GM19463 (cell line): ENCODE results near the gene MPDZ.

Experiments used
- ATAC-seq: cut with Tn5 transposase; IDR thresholded peaks from one replicate; pipeline ENCODE4 v1.9.1; 2021; ENCODE audit warnings: mild to moderate bottlenecking, moderate library complexity; ENCODE audit not compliant: unreplicated experiment

MPDZ gene, protein sequence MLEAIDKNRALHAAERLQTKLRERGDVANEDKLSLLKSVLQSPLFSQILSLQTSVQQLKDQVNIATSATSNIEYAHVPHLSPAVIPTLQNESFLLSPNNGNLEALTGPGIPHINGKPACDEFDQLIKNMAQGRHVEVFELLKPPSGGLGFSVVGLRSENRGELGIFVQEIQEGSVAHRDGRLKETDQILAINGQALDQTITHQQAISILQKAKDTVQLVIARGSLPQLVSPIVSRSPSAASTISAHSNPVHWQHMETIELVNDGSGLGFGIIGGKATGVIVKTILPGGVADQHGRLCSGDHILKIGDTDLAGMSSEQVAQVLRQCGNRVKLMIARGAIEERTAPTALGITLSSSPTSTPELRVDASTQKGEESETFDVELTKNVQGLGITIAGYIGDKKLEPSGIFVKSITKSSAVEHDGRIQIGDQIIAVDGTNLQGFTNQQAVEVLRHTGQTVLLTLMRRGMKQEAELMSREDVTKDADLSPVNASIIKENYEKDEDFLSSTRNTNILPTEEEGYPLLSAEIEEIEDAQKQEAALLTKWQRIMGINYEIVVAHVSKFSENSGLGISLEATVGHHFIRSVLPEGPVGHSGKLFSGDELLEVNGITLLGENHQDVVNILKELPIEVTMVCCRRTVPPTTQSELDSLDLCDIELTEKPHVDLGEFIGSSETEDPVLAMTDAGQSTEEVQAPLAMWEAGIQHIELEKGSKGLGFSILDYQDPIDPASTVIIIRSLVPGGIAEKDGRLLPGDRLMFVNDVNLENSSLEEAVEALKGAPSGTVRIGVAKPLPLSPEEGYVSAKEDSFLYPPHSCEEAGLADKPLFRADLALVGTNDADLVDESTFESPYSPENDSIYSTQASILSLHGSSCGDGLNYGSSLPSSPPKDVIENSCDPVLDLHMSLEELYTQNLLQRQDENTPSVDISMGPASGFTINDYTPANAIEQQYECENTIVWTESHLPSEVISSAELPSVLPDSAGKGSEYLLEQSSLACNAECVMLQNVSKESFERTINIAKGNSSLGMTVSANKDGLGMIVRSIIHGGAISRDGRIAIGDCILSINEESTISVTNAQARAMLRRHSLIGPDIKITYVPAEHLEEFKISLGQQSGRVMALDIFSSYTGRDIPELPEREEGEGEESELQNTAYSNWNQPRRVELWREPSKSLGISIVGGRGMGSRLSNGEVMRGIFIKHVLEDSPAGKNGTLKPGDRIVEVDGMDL (N-terminal part only)

GRCh38 chr9:13279284-13280141 lies at the start of gene MPDZ:
Gene MPDZ, minus strand, starts transcription at chr9:13279692. Its CDS starts 29,377 bp downstream, at chr9:13250315.
- ATAC-seq, result no peak

DNA sequence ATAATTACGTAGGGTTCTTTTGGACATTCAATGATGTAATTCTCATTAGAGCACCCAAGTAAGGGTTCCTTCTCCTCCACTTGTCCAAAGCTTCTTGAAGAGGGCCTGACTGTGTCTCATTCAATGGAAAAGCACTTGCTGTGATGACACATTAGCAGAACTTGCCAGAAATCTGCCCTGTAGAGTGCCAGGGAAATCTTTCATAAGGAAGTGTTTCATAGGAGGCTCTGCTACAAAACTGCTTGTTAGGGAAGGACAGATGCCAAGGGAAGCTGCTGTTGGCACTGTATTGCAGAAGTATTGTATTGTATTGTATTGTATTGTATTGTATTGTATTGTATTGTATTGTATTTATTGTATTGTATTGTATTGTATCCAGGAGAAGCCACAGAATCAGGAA lies 45.5 kb upstream of the MPDZ start:
- ATAC-seq, result no peak

- ATAC-seq, result no peak
These were observed 43.5 kb upstream of the MPDZ start for GRCh38 chr9:13322828-13323550.

- ATAC-seq, result no peak
These were observed 38.5 kb upstream of the MPDZ start for GRCh38 chr9:13318027-13318426.

- ATAC-seq, result no peak
These were observed 17.5 kb upstream of the MPDZ start for GRCh38 chr9:13296972-13297371.

DNA sequence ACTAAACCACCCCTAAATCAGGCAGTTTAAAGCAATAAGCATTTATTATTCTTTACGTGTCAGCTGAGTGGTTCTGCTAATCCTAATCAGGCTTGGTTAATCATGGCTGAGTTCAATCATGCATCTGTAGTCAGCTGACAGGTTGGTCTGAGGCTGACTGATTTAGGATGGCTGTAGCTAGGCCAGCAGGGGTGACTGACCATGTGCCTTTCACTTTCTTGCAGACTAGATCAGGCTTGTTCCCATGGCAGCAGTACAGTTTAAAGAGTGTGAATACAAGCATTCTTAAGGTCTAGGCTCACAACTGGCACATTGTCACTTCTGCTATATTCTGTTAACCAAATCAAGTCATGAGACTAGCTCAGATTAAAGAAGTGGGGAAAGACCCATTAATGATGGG lies 16.1 kb upstream of the MPDZ start:
- no peak for ATAC-seq

DNA sequence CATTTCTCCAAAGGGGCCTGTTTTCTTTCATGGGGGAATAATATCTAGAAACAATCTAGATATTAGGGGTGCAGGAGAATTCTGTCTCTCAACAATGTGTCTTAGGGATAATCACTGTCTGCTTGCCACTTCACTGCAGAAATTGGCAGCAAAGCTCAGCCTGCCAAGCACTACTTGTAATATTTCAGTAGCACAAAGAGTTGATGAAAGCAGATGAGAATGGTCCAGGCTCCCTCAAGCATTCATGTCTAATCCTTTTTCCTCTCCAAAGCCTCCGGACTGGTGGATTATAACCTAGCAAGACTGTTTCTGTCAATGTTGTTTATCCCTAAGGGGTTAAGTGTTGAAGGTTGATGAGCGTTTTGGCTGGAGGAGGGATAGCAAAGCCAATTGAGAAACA lies 13.3 kb upstream of the MPDZ start:
- no peak for ATAC-seq

DNA sequence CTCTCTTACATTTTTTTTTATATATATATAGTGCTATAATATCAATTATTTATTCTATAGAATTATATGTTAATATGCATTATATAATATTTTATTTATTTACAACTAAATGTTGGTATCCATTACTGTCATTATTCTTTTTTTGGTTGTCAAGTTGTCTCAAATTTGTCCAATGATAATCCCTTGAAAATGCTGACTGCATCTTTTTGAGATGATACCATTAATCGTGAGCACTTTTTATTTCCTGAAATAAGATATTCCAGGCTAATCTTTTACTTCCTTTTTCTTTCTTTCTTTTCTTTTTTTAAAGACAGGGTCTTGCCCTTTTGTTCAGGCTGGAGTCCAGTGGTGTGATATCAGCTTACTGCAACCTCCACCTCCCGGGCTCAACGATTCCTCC lies 12.7 kb upstream of the MPDZ start:
- ATAC-seq, result no peak

- ATAC-seq, result no peak
These were observed 12.2 kb upstream of the MPDZ start for GRCh38 chr9:13291718-13292117.

DNA sequence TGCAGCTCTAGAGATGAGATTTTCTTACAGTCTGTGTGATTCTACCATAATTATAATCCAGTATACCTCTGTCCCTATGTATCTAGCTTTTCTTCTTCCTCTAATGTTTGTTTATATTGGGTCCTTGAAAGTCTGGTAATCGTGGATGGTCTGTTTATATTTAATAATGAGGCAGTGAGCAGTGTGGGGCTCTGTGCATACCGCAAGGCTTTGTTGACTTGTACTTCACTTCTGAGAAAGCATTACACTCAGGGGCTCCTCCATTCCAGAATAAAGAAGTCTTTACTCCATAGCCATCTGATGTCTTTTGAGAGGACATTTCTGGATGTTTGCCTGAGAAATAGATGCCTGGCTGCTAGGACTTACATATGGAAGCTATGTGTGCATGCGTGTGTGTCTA lies 4.5 kb upstream of the MPDZ start:
- no peak for ATAC-seq

DNA sequence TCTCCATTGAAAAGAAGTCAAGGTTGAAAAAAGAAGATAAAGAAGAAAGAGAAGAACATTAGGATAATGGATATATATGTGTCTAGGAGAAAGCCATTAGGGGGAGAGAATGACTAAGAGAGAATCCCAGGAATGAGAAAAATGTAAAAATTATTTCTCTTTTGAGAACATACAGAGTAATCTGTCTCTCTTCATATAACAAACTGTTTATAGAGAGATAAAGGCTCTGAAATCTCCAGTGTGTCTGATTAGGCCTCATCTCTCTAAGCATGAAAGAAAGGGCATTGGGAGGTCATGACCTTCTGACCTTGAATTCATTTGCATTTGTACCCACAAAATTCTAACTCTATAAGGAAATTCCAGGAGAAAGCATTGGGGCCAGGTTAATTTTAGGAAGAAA lies 3.5 kb upstream of the MPDZ start:
- no peak for ATAC-seq

- no peak for ATAC-seq
These were observed 2.0 kb upstream of the MPDZ start for GRCh38 chr9:13281356-13282016.

GRCh38 chr9:13278368-13279246 lies 885 bp downstream of the MPDZ start:
- ATAC-seq, result no peak

DNA sequence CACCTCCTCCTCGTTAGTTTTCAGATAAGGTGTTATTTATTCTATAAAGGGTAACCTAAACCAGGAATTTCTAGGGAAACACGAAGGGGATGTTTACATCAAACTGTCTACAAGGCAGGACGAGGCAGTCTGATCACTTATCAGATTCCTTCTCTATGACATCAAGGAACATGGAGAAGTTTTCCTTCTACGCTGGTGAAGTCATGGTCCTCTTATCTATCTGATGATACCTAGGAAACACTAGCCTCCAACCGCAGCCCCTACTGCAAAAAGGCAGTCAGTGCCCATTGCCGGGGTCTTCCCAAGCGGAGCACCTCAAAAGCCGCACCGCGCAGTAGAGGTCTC lies 1.5 kb downstream of the MPDZ start:
- no peak for ATAC-seq

DNA sequence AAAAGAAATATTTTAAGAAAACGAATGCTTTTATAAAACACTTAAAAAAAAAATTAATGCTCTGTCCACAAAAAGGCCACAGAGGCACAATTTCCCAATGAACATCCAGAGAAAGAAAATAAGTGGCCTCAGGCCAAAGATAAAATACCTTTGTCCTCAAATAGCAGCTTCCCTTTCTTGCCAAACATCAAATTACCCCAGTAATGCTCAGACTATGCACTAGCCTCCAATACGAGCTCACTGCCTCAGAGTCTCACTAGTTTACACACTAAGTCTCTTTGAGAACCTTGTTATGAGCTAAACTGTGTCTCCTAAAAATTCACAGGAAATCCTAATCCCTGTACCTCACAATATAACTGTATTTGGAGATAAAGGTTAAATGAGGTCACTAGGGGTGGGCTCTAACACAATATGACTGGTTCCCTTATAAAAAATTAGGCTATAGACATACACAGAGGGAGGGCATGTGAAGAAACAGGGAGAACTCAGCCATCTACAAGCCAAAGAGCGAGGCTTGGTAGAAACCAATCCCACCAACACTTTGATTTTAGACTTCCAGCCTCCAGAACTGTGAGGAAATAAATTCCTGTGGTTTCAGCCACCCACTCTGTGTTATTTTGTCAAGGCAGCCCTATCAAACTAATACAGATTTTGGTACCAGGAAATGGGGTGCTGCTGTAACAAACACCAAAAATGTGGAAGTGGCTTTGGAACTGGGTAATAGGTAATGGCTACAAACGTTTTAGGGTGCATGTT lies 4.4 kb downstream of the MPDZ start:
- ATAC-seq, result no peak

DNA sequence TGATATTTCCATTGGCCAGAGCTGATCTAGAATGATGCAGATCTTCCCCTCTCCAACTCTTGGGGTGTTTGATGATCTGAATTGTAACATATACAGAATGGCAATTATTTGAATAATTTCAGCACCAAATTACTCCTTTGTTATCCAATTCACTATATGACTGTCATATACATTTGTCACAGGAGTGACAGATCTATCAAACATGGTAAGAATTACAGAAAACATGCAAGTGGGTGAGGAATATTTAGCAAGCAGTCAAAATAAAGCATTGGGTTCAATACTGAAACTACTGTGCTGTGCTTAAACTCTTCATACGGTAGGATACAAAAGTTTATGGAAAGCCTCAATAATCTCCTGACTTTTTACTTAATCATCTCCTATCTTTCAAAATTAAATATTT lies 8.8 kb downstream of the MPDZ start:
- ATAC-seq, result no peak

DNA sequence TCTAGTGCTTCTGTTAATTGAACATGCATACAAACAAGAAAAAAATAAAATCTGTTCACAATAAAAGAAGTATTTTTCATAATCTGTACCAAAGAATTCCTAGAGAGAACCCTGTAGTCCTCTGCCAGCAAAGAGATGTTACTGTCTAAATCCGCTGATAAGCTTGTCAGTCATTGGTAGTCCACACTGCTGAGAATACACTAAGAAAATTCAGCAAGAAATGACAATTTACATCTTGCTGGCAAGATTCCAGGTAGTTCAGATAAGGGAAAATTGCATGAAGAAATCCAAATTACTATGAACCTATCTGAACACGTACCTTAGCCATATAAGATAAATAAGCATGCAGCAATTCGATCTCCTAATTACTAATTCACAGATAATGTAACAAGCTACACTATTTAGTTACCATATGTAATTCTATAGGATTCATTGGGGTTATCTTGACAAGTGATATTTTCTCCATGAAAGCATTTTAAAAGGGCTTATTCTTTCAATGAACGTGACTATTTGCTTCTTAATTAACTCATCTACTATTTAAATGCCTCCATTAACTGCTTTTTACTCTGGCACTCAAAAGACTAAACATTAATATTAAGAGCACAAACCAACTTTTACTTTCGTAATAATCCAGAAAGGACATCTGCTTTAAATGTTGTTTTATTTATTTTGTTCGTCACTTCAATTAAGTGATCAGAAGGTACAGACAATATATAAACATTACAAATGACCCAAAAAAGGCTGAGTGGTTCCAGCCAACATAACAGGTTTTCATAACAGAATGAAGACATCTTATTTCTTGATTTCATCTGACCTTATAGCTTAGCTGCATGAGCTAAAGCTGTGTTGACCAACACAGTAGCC lies 9.7 kb downstream of the MPDZ start:
- no peak for ATAC-seq
